Stimulated activated CD8-positive, alpha-beta memory T cell treated with anti-CD3 and anti-CD28 coated beads, Interleukin-12 subunit alpha, Interleukin-12 subunit beta, amount 100 ng/mL, for 24 hours (primary cell): ENCODE measurements around the gene STK32A.

Experiments used
- DNase-seq: peaks from one replicate; pipeline ENCODE4 v3.0.0-alpha.2; 2020; ENCODE audit errors: extremely low read depth

Gene STK32A

DNA sequence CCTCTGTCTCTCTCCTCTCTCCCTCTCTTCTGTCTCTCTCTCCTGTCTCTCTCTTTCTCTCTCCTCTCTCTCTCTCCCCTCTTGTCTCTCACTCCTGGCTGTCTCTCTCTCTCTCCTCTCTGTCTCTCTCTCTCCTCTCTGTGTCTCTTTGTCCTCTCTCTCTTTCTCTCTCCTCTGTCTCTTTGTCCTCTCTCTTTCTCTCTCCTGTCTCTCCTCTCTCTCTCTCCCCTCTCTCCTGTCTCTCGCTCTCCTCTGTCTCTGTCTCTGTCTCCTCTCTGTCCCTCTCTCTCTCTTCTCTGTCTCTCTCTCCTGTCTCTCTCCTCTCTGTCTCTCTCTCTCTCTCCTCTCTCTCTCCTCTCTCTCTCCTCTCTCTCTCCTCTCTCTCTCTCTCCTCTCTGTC, 25.0 kb downstream of the STK32A start:
- no peak for DNase-seq

DNA sequence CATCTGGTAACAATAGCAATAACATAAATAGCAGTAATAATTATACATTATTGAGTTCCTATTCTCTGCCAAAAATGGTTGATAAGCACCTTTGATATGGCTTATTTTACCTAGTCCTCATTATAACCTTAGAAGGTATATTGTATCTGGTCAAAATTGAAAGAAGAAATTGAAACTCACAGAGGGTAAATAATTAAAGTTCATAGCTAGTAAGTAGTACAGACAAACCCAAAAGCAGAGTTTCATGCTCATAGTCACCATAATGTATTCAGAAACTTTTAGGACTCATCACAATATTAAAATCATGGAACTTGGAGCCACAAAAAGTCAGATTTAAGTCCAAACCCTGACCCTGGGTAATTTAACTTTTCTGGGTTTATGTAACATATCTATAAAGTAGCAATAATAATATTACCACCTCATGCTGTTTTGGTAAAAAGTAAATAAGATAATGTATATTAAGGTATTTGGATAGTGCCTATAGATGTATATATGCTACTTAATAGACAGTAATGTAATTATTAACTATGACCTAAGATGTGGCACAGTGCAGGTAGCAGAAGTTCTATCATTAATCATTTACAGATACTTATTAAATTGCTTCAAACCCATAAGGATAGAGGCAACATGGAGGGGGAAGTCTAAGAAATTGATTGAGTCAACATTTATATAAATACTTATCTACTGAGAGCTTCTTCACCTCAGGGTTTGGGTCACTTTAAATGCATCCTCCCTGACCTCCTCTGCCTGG, 32.4 kb downstream of the STK32A start:
- no peak for DNase-seq

DNA sequence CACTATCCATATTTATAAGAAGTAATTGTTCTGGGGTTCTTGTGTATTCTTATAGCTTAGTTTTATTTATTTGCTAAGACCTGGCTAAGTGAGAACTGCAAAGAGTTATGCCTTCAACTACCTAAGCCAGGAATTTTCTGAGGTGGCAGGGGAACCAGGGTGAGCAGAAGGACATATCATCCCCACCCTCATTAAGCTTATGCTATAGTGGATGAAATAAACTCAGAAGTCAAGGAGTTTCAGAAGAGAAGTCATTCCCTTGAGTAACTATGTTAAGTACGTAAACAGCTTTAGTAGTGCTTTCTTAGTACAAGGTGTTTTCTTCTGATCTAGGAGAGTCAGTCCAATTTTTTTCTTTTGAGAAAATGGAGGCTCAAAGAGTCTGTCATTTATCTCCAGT, 41.7 kb downstream of the STK32A start:
- no peak for DNase-seq

DNA sequence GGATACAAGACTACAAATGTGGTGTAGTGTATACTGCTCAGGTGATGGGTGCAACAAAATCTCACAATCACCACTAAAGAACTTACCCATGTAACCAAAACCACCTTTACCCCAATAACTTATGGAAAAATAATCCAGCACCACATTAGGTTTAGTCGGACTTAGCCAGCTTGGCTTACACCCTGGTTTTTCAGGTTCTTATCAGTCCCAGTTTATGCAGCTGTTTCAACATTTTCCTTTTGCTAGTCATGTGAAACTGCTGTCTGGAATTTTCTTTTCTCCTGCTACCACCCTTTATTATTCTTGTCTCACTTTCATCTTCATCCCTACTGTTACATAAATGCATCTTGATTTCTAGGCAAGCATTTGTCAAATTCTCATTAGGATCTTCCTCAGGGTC, 51.5 kb downstream of the STK32A start:
- DNase-seq: no peak

DNA sequence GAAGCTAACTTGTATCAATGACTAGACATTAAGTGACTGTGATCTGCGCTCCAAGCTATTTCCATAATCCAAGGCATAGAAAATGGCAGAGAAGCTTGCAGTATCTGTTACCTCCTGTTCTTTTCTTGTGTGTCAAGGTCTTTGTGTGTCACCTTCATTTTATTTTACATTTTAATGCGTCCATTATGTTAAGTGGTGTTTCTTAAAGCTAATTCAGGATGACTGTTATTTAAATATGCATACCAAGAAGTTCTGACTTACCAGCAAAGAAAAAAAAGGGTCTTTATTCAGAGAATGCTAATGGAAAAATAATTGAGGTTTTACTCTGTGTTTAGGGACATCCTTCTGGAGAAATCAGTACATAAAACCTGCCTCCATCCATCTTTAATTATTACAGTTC, 52.3 kb downstream of the STK32A start:
- DNase-seq: no peak

DNA sequence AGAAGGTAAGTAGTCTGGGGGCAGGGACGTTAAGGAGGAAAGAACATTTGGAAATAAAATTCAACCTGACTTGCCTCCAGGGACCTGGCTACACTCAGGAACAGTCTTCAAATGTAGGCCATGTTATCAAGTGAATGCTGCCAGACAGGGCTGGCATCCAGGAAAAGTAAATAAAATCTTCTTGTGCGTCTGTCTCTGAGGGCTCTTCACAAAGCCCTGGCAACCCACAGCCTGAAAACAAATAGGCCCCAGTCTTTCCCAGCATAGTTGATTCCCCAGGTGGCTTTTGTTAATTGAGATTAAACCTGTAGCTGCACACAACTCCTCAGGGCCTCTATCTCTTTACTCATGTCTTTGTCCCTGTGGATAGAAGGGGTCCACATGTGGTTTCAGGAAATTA, 55.4 kb downstream of the STK32A start:
- no peak for DNase-seq

DNA sequence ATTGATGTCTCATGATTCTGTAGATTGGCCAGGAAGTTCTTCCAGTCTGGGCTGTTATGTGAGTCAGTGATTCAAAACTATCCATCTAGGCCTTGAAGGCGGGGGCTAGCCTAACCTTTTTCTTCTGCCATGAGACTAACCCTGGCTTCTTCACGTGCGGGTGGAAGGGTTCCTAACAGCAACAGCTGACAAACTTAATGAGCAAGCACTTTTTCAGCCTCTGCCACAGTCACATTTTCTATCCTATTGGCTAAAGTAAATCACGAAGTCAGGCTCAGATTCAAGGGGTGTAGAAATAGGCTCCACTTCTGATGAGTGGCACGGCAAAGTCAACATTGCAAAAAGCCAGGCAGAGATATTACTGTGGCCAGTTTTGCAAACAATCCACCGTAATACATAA, 68.4 kb downstream of the STK32A start:
- DNase-seq: no peak

DNA sequence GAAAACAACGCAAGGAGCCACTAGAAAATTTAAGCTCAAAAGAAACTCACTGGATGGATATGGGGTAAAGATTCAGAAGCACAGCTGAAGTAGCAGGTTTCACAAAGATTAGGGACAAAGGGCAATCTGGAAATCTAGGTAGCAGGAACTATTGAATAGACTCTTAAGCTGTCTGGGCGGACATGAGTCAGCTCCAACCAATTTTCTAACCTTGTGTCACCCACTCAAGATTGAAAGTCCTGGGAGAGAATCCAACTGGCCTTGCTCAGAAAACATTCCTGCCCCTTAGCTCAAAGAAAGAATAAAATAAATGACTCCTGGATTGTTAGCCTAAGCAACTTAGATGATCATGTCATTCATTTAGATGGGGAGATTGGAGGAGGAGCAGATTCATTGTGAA, 69.2 kb downstream of the STK32A start:
- no peak for DNase-seq

DNA sequence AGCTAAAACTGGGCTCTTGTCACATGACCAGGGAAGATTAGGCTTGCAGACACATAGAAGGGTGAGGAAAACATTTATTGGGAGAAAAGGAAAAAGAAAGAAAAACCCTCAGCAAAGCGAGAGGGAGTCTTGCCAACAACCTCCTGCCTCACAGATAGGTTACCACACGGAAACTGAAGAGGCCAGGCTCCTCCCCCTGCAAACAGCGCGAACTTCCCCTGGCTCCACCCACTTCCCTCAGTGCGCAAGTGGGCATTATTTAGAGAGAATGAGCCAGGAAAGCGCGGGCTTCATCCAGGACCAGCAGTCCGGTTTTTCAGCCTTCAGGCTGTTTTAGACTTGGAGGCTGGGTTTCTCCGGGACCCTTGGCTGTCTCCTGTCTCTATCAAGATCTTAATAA, 70.3 kb downstream of the STK32A start:
- no peak for DNase-seq

DNA sequence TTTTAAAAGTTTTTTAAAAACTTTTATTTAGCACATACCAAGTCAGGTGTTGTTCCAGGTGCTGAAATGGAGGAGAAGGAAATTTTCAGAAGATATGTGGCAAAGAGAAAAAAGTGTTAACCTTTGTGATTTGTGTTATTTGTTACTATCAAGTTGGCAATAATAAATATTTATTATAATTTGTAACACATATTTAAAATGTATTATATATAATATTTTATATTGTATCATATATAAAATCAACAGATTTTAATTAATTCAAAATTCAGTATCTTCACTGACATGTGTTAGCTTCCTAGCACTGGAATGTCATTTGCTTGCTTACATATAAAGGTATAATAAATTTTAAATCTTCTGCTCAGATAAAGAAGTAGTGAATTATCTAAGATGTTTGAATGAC, 71.5 kb downstream of the STK32A start:
- no peak for DNase-seq

DNA sequence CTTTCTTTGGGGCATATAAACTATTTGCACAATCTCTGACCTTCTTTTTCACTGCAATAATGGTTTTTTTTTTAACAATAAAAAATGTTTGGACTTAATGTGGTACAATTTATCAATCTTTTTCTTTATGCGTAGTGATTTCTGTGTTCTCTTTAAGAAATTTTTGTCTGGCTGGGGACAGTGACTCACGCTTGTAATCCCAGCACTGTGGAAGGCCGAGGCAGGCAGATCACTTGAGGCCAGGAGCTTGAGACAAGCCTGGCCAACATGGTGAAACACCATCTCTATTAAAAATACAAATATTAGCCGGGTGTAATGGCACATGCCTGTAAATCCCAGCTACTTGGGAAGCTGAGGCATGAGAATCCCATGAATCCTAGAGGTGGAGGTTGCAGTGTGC, 72.3 kb downstream of the STK32A start:
- DNase-seq: no peak

DNA sequence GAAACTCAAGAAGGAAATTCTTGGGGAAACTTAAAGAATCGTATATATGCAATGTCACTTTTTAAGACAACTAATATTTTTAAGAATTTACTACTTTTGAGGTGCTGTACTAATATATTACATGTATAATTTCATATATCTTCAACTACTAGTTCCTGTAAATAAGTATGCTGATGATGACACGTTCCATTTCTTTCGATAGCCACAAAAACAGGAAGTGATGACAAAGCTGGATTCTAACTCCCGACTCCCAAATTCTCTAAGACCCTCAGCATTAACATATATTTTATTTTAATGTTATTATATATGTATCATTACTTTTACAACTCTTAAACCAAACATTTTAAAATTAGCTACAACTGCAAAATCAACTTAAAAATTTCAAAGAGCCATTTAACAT, 74.8 kb downstream of the STK32A start:
- no peak for DNase-seq

DNA sequence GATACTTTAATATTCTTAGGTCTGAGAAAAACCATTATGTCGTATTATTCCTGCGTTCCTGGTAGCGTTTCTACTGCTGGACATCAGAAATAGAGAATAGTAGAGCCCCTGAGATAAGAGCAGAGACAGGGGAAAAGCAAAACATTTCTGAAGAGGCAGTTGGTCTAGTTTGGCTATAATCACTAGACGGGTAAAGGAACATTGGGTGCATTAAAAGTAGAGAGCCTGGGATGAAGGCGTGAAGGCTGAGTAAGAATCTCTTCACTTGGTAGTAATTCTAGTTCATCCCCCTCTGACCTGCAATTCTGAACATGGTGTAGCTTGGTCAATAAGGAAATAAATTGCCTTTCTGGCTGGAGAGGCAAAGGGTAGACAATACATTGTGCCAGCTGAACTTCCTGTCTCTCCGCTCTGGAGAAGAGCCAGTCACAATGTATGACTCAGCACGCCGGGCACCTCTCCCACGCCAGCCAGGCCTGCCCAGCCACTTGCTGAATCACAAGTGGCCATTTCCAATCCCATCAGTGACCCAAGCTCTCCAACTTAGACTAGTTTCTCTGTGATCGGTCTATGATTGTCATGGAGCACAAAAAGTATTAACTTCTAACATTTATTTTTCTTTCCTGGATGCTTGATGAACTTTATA, 75.4 kb downstream of the STK32A start:
- DNase-seq: no peak

DNA sequence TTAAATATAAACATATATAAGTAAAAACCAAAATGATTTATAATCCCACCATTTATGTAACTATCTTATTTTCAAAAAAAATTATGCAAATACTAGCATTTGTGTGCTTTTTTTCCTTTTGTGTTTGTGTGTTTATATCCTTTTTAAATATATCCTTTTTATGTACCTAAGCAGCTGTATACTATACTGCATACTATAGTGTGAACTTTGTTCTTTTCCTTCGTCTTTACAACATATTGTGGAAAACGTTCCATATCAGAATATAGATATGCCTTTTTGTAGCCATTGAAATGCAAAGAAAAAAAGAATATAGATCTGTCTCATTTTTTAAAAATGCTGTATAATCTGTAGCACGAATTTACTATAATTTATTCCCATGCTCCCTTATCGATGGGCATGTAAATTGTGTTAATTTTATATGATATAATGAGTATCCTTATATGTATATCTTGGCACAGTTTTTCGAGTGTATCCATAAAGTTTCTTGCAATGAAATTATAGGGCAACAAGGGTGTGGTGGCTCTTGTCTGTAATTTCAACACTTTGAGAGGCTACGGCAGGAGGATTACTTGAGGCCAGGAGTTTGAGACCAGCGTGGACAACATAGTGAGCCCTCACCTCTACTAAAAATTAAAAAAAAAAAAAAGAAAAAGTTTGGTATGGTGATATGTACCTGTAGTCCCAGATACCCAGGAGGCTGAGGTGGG, 83.3 kb downstream of the STK32A start:
- no peak for DNase-seq

DNA sequence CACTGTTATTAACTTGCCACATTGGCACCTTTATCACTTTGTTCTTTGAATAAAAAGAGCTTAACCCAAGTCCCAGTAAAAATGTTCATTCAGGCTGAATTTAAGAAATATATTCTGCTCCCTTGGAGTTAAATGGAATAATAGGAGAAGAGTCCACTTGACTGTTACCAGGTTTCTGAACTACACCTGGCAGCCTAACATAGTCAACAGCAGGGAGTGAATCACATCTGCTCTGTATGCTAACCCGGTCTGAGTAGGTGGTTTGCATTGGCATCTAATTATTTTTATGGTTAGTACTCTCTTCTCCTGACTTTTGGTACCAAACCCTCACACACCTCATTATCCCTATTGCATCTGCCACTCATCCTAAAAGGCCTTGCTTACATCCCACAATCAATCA, 86.7 kb downstream of the STK32A start:
- DNase-seq: no peak

DNA sequence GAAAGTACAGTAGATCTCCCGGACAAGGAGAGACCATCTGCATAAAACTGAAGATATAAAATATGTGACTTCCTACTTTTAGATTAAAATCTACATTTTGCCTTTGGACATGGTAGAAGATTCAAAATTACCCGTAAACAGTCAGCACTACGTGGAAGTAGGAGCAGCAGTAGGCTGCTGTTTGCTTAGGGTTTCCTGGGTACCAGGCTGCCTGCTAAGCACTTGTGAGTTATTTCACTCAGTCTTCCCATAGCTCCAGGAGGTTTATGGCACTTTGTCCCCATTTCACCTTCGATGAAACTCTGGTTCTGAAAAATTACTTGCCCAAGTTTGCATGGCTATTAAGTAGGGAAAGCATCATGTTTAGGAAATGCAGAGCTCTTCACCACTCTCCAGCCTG, 92.6 kb downstream of the STK32A start:
- DNase-seq: no peak

DNA sequence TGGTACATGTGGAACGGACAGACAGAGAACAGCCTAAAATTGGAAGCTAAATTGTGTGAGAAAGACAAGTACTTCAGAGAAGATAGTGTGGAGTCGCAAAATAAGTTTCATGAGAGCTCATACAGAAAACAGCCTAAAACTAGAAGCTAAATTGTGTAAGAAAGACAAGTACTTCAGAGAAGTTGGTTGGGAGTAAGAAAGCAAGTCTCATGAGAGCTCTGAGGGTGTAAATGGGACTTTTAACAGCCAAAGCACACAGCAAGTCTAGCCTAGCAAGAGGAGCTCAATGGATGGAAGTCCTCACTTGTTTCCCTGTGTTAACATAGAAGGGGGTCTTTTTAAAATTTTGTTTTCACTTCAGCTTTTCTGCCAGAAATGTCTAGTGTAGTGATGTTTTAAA, 93.1 kb downstream of the STK32A start:
- no peak for DNase-seq

DNA sequence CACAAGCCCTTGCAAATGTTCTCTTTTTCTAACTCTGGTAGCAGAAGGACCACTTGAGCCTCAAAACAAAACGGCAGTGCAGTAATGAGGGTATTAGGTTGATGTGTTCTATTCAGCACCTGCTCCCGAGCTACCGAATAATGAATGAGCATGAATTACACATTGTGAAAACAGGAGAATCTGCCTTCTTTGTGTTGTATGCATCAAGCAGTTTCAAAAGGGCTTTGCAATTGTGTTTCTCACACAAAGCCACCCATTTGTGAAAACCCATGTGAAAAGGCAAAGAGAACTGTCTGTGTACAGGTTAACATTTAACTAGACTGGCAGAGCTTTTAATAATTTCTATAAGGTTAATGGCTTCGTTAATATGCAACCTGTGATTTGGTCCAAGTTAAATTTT, 97.8 kb downstream of the STK32A start:
- DNase-seq: no peak

DNA sequence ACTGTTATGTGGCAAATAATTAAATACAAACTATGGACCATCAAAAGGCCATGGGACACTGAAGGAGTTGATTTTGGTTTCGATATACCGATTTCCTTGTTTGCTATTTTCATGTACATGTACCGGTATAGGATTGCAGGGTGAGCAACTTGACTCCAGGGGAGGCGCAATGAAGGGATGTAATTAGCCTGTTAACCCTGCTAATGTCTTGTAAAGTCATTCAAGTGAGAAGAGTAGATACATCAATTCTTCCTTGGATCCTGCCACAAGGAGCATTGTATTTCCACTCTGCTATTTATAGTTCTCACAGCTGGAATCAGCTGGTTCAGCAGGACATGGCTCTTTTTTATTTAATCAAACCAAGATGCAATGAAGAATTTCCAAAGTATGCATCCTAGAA, 102.0 kb downstream of the STK32A start:
- DNase-seq: no peak

DNA sequence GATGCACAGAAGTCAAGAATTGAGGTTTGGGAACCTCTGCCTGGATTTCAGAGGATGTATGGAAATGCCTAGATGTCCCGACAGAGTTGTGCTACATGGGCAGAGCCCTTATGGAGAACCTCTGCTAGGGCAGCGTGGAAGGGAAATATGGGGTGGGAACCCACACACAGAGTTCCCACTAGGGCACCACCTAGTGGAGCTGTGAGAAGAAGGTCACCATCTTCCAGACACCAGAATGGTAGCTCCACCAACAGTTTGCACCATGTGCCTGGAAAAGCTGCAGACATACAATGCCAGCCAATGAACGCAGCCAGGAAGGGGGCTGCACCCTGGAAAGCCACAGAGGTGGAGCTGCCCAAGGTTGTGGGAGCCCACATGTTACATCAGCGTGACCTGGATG, 104.5 kb downstream of the STK32A start:
- no peak for DNase-seq

DNA sequence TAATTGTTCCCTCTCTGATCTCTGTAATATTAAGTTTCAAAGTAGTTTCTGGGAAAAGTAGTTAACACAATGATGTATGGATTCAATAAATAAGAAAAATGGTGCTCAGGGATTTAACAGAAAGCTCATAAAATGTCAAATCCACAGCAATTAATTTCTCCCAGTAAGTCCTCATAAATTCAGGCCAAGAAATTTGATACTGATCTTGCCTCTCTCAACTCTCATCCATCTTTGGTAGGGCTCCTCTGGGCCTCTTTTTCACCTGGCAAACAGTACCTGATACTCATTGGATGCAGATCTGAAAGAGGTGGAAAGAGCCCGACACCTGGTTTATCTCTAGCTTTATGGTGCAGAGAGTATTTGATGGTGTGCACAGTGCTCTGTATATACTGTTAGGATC, 106.1 kb downstream of the STK32A start:
- DNase-seq: no peak

DNA sequence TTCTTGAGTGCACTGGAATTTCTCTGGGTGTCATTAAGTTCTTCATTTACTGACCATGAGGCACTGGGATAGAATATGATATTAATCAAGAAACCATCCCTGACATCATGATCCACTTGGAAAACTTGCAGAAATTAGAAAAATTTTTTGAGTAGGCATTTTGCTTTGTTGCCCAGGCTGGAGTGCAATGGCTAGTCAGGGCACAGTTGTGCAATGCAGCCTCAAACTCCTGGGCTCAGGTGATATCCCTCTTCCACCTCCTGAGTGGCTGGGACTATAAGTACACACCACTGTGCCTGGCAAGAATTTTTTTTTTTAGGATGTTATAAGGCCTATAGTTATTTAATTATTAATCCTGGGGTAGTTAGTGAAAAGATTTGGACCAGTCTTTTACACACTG, 106.5 kb downstream of the STK32A start:
- DNase-seq: no peak

DNA sequence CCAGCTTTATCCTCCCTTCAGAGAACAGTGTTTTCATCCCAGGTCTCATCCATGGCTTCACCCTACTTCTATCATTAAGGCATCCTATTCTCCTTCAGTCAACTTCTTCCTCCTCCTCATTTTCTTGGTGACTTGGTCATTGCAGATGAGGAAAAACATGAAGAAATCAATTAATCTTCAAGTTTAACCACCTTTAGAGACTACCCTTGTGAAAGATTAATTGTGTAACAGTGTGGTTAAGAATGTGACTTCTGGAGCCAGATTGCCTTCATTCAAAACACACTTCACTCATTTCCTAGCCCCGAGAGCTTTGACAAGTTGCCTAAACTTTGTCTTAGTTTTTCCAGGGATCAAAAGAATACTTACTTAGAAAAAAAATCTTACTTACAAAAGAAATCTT, 110.0 kb downstream of the STK32A start:
- no peak for DNase-seq
